T follicular helper cell (primary cell): ENCODE results near the gene SEMA3C.

ENCODE experiments used
- DNase-seq: peaks from one replicate; pipeline ENCODE4 v3.0.0-alpha.2; 2020; ENCODE audit warnings: low read depth

The SEMA3C gene

DNA sequence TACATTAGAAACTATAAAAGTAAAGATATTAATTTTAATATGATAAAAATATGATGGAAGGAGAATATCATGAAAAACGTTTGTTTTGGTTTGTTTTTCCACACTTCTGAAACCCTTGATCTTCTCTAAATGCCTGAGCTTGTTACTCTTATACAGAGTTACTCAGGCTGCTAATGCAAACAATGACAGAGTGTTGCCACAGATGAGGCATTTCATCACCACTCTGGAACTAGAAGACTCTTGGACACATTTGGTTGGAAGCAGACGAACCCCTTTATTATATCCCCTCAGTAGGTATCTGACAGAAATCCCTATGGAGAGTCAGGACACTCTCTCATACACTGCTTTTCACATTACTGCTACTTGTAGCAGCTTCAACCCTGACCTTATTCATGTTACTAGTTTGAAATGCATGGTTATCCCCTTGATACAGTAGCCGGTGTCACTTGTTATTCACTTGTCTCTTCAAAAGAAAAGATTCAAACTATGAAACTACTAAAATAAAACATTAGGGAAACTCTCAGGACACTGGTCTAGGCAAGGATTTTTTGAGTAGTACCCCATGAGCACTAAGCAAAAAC is 66.9 kb downstream of the SEMA3C start:
- DNase-seq, result no peak

DNA sequence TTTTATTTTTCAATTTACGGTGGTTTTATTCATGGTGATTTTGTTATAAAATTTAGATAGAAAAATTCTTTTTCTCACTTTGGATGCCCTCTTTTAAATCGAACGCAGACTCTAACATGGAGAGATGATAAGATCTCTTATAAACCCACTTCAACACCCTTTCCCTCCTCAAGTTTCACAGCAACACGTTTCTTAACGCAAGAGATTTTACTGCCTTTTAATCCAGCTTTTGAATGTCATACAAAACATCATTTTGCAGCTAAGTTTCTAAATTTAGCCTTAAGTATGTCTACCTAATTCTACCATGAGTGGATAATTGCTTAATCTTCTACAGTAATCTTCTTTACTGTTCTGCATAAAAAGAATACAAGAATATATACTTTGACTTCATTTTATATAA is 70.0 kb downstream of the SEMA3C start:
- DNase-seq, result no peak

DNA sequence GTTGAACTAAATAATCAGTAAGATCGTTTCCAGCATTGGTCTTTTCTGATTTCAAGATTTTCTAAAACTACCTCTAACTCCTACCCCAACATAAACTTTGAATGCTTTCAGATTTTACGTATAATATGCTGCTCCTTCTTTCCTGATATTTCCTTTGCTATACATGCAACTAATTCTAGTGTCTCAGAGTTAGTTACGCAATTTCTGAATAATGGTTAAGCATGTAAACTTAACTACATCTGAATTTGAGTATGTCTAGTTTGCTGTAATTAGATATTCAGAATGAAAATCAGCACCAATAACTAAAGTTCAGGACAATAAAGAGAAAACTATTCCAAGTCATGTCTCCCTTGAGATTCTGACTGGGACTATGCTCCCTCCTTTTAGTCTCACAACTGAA is 71.0 kb downstream of the SEMA3C start:
- DNase-seq, result no peak

DNA sequence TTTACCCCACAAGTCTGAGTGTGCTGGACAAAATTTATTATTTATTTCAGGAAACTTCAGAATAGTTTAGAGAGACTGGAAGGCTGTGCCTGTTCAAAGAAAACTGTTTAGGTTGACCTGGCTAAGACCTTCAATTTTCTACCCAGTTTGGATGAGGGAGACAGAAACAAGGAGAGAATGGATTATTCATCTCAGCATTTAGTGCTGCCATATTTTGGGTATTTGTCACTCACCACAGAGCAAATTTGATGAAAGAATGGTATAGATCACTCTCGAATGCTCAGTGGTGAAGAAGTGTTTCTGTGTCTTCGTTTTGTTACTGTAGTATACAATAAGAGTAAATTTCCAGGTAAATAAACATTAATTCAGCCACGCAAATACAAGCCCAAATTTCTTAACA is 71.8 kb downstream of the SEMA3C start:
- no peak for DNase-seq

DNA sequence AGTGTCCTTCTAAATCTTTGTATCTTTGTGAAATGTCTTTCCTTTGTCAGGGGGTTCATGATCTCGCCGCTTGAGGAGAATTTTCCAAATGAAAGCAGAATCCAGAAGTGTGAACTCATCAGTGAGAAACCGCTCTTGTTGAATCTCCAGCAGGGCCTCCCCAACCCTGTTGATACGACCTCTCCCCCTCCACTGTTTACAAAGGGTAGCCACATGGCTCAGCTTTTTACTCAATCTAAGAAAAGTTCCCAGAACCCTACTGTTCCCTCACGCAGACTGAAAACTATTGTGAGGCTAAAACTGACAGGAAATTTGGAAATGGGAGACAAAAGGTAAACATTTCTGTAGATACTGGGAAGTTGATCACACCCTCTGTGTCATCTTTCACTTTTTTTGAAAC is 73.9 kb downstream of the SEMA3C start:
- DNase-seq, result no peak

DNA sequence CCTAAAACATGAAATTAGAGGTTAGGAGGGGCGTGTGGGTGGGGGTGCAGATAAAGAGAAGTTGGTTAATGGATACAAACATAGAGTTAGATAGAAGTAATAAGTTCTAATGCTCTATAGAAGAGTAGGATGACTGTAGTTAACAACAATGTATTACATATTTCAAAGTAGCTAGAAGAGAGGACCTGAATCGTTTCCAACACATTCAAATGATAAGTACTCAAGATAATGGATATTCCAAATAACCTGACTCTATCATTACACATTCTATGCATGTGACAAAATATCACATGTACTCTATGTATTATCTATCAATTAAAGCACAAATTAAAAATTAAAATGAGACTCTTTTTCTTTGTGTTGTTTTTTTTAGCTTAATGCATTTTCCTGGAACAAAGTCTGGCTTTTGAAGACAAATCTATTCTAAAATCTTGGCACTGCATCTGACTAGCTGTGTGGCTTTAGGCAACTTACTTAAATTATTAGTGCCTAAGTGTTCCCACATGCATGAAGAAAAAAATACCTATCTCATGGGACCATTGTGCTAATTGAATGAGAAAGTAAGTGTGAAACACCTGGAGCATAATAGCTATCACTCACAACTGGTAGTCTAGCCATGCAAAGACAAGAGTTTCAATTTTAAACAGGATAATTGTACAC is 75.7 kb downstream of the SEMA3C start:
- no peak for DNase-seq

DNA sequence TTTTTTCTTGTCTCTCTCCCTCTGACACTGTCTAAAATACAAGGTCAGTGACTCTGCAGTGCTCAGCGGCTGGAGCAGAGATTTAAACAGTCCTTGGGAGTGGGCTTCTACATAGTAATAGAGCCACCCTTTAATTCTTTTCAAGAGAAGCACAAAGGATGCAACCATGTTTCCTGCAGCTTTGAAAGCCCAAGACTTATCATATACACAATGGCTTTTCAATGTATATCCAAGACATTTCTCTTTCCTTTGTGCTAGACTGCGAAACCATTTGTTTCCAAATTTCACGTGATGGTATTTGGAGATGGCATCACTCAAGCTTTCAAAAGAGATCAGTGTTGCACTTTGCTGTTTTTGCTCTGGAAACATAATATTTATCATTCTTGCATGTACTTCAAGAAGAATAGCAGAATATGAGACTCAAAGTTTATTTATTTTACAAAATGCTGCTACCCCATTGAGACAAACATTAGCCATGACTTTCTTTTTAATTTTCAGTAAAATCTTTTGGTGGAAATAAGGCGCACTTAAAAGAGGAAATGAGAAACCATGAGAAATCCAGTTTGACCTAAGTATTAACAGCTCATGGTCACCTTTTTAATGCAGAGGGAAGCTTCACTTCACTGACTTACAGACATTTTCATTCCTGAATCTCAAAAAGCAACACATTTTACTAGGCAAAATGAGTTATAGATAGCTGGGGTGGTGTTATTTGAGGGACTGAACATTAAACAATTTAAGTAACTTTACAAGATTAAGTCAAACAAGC is 76.6 kb downstream of the SEMA3C start:
- no peak for DNase-seq

DNA sequence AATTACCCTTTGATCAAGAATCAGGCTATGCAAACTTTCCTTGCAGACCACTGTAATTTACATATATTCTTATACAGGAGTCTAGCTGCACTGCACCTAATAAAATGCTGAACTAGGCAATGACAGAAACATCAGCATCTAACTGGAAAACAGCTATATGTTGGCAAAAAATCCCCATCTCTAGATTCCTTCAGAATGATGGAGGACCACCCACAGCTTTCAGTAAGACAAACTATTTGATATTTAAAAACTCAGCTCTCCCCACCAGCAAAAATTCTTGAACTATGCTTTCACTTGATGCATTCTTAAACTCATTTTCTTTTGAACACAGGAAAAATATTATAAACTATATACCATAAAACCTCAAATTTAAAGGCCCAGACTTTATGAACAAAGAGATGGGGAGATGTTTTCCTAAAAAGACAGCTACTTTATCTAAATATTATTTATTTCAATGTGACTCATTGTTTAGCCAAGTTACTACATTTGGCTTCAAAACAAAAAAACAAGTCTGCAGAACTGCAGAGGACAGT is 77.4 kb downstream of the SEMA3C start:
- no peak for DNase-seq

DNA sequence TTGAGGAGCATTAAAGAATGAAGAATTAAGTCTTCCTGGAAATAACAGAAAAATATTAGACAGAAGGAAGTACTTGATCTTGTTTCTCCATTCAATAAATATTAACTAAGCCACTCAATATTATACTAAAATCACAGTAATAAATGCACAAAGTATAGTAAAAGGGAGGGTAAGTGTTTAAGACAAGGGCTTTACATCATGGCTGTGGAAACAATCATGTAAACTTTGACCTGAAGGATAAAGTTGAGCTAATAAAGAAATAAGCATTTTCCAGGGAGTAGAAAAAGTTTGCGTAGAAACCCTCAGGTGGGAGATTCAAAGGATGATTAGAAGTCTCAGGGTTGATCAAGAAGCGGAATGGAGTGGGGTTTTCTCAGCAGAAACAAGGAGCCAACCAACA is 78.2 kb downstream of the SEMA3C start:
- DNase-seq, result no peak

DNA sequence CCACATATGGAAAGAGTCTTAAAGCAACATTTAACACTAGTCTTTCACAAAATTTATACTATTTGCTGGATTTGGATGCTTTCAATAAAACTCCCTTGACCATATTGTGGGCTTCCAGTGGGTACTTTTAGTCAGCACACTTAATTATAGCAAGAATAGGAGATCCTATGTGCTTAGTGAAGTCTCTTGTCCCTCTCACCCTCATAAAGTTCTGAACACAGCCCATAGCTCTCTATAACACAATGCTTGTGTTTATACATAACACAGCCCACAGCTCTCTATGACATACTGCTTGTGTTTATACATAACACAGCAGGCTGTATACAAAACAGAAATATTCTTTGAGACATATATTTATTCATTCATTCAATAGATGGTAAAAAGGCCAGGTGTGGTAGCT is 79.0 kb downstream of the SEMA3C start:
- DNase-seq, result no peak

DNA sequence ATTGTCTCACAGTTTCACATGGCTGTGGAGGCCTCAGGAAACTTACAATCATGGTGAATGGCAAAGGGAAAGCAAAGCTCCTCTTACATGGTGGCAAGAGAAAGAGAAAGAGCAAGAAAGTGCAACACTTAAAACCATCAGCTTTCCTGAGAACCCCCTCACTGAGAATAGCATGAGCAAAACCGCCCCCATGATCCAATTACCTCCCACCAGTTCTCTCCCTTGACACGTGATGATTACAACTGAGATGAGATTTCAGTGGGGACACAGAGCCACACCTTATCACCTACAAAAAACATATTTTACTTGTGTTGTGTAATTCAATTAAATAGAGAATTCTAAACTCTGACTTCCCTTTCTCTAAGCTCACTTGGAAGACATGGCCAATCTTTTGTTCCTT is 80.2 kb downstream of the SEMA3C start:
- DNase-seq, result no peak

DNA sequence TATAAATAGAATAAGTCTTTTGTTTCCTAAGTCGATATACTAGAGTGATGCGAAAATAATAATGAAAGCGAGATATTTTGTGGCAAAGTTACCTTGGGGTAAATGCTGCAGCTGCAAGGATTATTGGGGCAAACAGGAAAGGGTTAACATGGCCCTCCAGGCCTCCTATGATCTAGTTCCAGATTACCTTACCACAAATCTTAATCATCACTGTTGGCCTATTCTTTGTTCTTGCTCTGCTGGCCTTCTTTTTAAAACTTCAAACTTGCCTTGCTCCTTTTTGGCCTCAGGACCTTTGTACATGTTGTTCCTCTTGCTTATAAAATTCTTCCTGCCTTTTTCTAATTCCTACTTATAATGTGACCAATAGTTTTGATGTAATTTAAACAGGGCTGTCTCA is 81.5 kb downstream of the SEMA3C start:
- DNase-seq, result no peak

DNA sequence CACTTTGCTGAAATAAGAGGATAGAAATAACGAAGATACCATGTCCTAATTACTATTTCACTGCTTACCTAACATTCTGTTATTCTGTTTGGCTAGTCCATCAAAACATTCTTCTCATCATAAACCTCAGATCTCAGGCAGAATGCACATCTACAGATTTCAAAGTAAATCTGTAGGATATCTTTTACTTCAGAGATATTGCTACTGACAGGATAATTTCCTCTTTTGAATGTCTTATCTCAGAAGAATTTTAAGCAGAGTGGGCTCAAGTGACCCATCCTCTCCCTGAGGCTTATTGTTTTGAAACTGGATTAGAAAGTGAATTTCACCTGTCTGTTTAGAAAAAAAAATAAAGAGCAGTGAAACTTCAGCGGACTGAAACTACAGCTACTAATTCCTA is 83.6 kb downstream of the SEMA3C start:
- no peak for DNase-seq

DNA sequence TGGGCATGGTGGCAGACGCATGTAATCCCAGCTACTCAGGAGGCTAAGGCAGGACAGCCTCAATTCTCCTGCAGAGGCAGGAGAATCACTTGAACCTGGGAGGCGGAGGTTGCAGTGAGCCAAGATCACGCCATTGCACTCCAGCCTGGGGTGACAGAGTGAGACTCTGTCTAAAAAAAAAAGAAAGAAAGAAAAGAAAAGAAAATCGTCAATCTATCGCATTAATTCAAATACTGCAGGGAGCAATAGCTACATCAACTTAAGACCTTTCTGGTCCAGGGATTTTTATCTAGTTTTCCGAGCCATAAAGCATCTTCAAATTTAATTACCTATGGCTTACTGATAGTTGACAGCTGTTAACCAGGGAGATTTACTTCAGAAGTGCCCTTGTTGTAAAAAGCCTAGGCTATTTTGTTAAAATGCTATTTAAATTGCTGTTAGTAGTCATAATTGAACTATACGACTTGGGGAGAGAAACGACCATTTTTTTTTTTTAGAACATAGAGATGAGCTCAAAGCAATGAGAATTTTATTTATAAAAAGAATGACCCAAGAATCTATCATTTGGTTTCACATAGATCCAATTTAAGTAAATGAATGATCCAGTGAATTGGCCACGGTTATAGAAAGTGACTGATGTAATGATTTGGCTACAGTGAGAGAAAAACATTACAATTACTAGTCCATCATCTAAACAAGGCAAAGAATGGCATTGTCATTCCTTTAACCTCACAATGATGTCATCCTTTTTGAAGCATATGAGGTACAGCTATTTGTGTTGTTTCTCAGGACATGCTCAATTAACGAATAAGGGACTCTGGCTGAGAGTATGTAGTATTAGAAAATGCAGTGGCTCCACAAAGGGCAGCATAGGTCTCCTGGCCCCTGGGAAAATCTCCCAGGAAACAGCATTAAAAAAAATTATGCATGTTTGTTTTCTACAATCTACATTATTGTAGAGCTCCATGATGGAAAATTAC is 85.3 kb downstream of the SEMA3C start:
- no peak for DNase-seq

DNA sequence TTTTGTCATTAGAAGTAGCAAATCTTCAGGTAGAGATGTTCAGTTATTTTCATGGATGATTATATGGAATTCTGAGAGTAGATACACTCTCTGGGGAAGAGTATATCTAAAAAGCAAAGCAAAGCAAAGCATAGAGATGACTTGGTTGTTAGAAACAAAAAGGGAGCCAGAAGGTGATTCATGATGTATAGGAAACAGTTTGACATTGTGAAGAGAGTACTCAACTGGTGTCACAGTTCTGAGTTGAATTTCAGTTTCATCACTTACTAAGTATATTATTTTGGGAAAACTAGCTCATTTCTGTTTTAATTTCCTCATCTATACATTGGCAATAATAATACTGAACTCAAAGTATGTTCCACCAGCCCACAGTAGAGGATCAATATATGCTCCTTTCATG is 86.8 kb downstream of the SEMA3C start:
- DNase-seq, result no peak

DNA sequence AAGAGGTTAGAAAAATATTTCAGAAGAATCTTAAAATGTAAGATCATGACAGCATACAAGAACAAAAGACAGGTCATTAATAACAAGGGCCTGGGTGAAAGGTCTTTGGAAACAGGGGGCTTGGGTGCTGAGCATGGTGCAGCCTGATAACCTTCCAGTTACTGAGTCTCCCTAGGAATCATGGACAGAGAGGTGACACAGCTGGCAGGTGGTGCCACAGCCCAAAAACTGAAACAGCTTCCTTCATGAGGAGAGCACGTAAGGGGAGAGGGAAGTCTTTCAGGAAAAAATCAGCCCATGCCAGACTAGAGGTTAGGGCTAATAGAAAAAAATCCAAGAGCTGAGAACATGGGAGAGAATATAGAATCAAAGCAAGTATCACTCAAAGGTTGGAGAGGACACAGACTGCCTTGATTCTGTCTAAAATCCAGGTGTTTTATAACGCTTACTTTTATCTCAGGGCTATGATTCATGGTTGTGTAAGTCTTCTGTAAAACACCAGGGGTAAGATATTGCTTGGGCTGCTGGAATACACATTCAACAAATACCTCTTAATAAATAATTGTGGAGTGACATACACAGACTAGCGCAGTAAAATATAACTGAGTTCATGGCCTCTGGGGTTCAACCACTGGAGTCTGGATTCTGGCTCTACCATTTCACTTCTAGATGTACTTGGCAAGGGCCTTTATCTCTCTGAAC is 88.1 kb downstream of the SEMA3C start:
- no peak for DNase-seq

DNA sequence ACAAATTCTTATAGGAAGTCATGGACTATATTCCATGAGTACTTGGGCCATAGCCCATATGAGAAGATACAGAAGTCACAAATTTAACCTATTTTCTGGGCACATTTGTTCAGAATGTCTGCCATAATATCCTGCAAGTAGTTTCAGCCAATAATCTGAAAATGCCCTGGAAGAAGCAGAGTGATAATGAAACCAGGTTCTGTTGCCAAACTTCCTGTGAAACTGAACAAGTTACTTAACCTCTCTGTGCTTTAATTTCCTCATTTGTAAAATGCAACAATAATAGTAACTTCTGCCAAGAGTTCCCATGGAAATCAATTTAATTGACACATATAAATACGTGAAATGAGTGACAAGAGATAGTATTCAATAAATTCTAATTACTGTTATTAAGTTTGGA is 88.8 kb downstream of the SEMA3C start:
- no peak for DNase-seq

DNA sequence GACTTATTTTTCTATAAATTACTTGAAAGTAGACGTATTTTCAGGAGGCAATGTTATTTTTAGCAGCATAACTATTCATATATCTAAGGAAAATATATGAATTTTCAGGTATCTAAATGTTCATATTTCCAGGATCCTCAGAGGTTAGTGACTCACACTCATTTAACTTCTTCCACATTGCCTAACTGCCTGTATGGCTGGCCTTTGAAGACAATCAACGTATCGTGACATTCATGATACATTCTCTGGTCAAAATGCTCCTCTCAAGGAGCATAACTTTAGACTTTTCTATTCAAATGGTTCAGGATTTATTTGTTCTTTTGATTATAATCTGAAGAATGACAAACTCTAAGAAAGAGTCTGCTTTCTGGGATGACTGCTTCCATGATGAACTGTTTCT is 89.3 kb downstream of the SEMA3C start:
- DNase-seq, result no peak

DNA sequence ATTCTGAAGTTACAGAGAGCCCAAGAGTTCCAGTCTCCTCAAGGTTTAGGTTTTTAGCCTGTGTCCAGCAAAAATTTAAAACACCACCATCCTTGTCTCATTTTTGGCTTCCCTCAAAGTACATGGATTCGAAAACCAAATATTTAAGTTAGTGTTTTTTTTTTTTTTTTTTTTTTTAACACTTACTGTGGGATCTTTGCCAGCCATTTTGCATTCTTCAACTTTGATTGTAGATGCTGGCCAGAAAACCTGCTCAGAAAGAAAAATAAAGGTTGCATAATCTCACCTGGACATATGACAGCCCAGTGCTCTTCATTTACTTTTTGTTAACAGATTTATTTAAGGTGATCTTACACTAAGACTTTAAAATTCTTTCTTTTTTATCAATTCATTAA is 91.6 kb downstream of the SEMA3C start:
- no peak for DNase-seq

DNA sequence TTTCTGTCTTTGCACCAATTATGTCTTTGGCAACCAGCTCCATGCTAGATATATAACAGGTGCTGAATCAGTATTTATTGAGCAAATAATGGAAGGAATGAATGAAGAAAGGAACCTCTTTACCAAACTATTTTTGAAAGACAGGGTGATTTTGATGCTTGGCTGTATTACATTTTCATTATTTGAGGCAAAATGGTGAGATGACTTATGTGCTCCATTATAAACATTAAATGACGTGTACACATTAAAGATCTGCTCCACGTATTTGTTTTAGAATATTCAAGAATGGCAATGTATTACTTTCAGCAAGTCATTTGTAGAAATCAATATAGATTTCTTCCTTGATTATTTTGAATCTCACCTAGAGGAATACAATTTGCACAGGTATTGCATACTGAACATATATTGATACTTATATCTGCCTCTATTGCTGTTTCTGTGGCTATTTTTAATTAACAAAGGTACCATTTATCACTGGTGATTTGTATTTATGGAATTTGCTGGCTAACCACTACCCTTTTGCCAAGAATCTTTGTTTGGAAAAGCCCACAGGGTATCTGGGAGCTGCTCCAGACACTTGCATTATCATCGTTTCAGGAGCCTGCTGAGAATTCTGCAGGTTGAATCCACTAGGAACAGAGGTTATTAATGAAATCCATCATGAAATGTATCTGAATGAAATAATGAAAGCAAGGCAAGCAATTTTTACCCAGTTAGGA is 92.2 kb downstream of the SEMA3C start:
- no peak for DNase-seq

DNA sequence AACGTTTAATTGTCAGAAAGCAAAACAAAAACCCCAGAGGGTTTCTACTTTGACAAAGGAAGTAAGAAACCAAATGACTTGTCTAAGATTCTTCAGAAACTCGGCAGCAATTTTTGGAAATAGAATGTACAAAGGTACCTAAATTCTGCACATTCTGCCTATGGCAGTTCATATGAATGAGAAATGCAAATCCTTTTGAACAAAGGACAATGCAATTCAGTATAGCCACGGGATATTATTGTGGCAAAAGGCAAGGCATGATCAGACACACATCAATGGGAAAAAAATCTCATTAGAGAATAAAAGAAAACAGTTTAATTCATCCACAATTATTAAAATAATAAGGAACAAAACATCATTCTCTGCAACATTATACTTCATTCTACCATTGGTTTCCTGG is 93.4 kb downstream of the SEMA3C start:
- no peak for DNase-seq
